Mucosa of rectum (tissue), 2 donors: ENCODE data around the gene GOLGA6L10.
"Not testable (repeated sequence)": the region's sequence is repeated elsewhere in the genome, so short reads cannot be mapped to it uniquely, and the experiment has no call there.

Experiments
- H3K27ac ChIP-seq, 2 donors: one replicate each; pipeline ENCODE4 v1.7.0; 2013; ENCODE audit warnings: inconsistent platforms in 2 of 2, low read depth in 2 of 2, low read length in 2 of 2
- H3K27me3 ChIP-seq, 2 donors: one replicate each; pipeline ENCODE4 v1.7.0; 2013; ENCODE audit warnings: low read length in 2 of 2; ENCODE audit not compliant: control insufficient read depth in 2 of 2, insufficient read depth in 2 of 2
- H3K36me3 ChIP-seq, 2 donors: one replicate each; pipeline ENCODE4 v1.7.0; 2013; ENCODE audit warnings: low read length in 2 of 2; ENCODE audit not compliant: control insufficient read depth in 2 of 2, insufficient read depth in 2 of 2
- H3K4me1 ChIP-seq, 2 donors: one replicate each; pipeline ENCODE4 v1.7.0; 2013; ENCODE audit warnings: low read length in 2 of 2, mild to moderate bottlenecking in 1 of 2; ENCODE audit not compliant: control insufficient read depth in 2 of 2, insufficient read depth in 2 of 2
- H3K4me3 ChIP-seq, 2 donors: one replicate each; pipeline ENCODE4 v1.7.0; 2013; ENCODE audit warnings: low read length in 2 of 2
- H3K9ac ChIP-seq, 2 donors: one replicate each; pipeline ENCODE4 v1.7.0; 2013; ENCODE audit warnings: low read length in 2 of 2, low read depth in 1 of 2, mild to moderate bottlenecking in 1 of 2
- H3K9me3 ChIP-seq, 2 donors: one replicate each; pipeline ENCODE4 v1.7.0; 2013; ENCODE audit warnings: low read length in 2 of 2; ENCODE audit not compliant: control insufficient read depth in 2 of 2
- donor health status: healthy.
- donor health status: Normal muscosa, but diverticular disease.

Gene GOLGA6L10

DNA sequence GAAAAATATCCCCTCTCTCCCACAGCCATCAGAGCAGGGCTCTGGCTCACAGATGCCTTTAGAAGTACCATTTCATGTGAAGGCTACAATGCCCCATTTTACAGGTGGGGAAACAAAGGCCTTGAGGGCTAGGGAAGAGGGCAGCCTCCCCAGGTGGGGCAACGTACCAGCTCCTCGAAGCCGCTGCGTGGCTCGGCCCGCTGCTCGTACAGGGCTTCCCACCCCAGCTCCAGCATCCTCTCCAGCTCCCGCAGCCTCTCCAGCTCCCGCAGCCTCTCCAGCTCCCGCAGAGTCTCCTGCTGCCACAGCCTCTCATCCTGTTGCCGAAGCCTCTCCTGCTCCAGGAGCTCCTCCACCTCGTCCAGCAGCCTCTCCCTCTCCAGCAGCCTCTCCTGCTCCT is 4.9 kb downstream of the GOLGA6L10 start:
- not testable (repeated sequence) for H3K9ac ChIP-seq, H3K4me3 ChIP-seq, H3K27me3 ChIP-seq, H3K36me3 ChIP-seq, H3K27ac ChIP-seq, H3K4me1 ChIP-seq, H3K9me3 ChIP-seq

- not testable (repeated sequence) for H3K4me1 ChIP-seq, H3K36me3 ChIP-seq, H3K4me3 ChIP-seq, H3K27me3 ChIP-seq, H3K9me3 ChIP-seq, H3K27ac ChIP-seq, H3K9ac ChIP-seq
Measured at GRCh38 chr15:82343851-82344250, 5.4 kb downstream of the GOLGA6L10 start.

- H3K9me3 ChIP-seq, H3K4me3 ChIP-seq, H3K27me3 ChIP-seq, H3K9ac ChIP-seq, H3K36me3 ChIP-seq, H3K4me1 ChIP-seq, H3K27ac ChIP-seq: not testable (repeated sequence)
Measured at GRCh38 chr15:82342632-82343374, 6.5 kb downstream of the GOLGA6L10 start.

DNA sequence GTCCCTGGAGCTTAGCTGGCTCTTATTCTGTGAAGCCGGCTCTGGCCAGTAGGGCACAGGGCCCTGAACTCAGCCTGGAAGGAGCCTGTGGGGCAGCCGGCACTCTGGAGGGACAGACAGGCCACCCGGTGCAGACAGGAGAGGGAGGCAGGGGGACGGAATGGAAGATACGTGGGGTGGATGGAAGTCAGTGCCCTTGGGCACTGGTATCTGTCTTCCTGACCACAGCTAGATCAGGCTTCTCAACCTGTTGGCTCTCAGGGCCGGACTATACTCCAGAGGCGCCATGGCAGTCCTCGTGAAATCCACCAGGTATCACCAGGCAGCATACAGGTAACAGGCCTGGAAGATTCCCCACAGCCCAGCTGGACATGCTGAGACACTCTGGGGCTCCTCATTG is 10.7 kb downstream of the GOLGA6L10 start:
- H3K9me3 ChIP-seq, H3K9ac ChIP-seq, H3K36me3 ChIP-seq, H3K27me3 ChIP-seq, H3K4me1 ChIP-seq, H3K27ac ChIP-seq, H3K4me3 ChIP-seq: not testable (repeated sequence)

DNA sequence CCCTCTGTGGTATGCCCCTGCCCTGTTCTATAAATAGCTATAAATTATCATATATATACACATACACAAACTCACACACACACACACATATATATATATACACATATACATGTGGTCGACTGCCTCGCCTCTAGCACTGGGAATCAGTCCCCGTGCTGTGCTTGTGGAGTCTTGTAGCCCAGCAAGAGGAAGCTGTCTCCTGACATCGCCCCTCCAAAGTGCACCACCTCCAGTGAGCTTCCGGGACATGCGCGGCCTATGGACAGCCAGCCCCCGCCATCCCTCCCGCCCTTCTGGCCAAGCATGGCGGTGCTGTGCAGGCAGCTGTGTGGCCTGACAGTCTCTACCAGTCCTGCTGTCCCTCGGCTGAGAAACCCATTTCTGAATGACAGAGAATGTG is 11.2 kb downstream of the GOLGA6L10 start:
- not testable (repeated sequence) for H3K4me1 ChIP-seq, H3K36me3 ChIP-seq, H3K9ac ChIP-seq, H3K9me3 ChIP-seq, H3K27me3 ChIP-seq, H3K27ac ChIP-seq, H3K4me3 ChIP-seq

DNA sequence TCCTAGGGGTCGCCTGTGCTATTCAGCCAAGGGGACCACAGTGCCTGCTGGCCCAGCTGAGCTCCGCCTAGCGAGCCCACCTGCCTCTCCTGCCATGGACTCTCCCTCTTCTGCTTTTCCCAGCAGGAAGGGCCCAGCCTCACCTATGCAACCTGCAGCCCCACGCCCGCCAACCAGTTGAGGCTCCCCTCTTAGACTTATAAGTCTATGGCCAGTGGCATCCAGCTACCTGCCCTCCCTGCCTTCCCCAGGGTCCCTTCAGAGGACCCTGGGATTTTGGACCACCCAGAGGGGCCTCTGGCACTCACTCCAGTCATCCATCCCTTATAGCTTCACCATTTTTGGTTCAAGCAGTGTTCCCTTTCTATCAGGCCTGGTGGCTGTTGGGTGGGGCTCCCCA is 12.2 kb downstream of the GOLGA6L10 start:
- not testable (repeated sequence) for H3K4me3 ChIP-seq, H3K9me3 ChIP-seq, H3K9ac ChIP-seq, H3K36me3 ChIP-seq, H3K27me3 ChIP-seq, H3K27ac ChIP-seq, H3K4me1 ChIP-seq

DNA sequence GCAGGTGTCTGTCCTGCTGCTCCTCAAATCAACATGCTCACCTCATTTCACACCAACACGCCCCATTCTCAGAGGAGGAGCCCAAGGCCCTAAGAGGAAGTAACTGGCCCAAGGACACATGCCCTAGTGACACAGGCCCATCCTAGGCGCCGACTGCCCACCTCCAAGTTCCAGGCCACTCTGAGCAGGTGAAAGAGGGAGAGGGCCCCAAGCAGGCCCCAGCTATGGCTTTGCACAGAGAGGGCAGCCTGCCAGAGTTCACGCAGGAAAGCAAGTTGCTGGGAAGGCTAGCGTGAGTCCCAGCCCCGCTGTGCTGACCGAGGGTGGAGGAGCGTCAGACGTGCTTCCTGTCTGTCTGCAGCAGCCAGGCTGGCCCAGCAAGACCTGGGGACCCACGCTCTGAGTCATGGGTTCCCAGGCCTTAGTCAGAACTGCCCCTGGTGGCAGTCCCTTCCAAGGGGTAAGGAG is 13.1 kb downstream of the GOLGA6L10 start:
- H3K4me3 ChIP-seq, H3K9me3 ChIP-seq, H3K27me3 ChIP-seq, H3K27ac ChIP-seq, H3K4me1 ChIP-seq, H3K9ac ChIP-seq, H3K36me3 ChIP-seq: not testable (repeated sequence)

DNA sequence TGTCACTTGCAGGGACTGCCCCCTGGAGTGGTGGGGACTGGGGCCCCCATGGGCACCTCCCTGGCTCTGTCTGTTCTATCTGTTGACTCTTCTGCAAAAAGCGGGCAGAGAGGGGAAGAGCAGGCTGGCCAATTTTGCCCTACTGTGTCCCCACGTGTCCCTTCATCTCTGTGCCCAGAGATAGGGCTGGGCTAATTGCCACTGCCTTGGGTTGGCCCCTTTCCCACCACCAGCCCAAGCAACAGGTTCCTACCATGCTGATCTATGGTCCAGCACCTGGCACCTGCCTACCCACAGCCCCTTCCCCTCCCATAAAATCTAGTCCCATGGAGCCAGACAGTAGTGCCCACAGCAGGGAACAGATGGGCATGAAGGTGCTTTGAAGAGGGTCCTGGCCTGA is 14.3 kb downstream of the GOLGA6L10 start:
- not testable (repeated sequence) for H3K9ac ChIP-seq, H3K27me3 ChIP-seq, H3K9me3 ChIP-seq, H3K4me3 ChIP-seq, H3K27ac ChIP-seq, H3K36me3 ChIP-seq, H3K4me1 ChIP-seq

- not testable (repeated sequence) for H3K4me1 ChIP-seq, H3K9me3 ChIP-seq, H3K36me3 ChIP-seq, H3K27ac ChIP-seq, H3K27me3 ChIP-seq, H3K9ac ChIP-seq, H3K4me3 ChIP-seq
Measured at GRCh38 chr15:82334554-82334932, 14.7 kb downstream of the GOLGA6L10 start.

DNA sequence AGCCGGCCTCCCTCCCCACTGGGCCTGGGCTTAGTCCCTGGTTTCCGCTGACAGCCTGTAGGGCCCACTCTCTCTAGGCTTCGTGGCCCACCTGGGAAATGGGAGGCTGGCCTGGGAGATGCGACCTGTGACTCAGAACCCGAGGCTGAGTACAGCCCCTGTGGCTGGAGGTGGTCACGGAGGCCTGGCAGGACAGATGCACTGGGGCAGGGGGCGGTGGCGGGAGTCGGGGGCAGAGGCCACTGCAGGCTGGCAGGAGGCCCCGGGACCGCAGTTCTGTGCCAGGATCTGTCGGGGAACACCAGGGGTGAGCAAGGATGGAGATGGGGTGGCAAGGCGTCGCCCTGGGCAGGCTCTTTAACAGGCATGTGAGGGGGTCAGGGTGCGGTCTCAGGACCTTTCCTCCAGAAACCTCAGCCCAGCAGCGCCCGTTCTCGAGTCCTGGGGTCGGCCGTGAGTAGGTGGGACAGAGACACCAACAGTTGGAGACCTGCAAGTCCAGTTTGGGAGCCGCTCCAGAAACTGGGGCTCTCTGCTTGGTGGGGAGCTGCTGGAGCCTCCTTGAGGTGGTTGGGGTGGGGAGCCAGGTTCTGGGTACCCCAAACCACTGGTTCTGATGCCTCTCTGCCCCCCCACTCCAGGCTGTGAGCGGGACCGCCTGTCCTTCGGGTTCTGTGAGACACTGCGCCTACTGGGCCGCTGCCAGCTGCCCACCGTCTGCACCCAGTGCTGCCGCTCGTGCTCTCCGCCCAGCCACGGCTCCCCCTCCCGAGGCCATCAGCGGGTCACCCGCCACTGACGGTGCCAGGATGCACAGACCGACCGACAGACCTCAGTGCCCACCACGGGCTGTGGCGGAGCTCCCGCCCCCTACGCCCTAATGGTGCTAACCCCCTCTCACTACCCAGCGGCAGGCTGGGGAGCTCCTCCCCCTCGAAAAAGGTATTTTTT is 15.4 kb downstream of the GOLGA6L10 start:
- not testable (repeated sequence) for H3K36me3 ChIP-seq, H3K27ac ChIP-seq, H3K27me3 ChIP-seq, H3K4me3 ChIP-seq, H3K9ac ChIP-seq, H3K4me1 ChIP-seq, H3K9me3 ChIP-seq
